Amygdala (tissue), 56 donors: ENCODE data around the gene BAAT.

ENCODE experiments used
- DNase-seq, 56 donors: peaks; one replicate each; lab custom pipeline; 2025; lab: John Stamatoyannopoulos, UW

BAAT gene

GRCh38 chr9:101326035-101326434, 58.8 kb downstream of the BAAT start:
- DNase-seq, result no peak

- no peak for DNase-seq
These were observed 59.8 kb downstream of the BAAT start for GRCh38 chr9:101325053-101325452.

GRCh38 chr9:101324245-101324804, 60.5 kb downstream of the BAAT start:
- DNase-seq, result no peak

GRCh38 chr9:101323129-101323528, 61.7 kb downstream of the BAAT start:
- no peak for DNase-seq

- DNase-seq, result no peak
These were observed 67.1 kb downstream of the BAAT start for GRCh38 chr9:101317735-101318134.

- no peak for DNase-seq
These were observed 69.7 kb downstream of the BAAT start for GRCh38 chr9:101315112-101315450.

GRCh38 chr9:101312661-101313060, 72.1 kb downstream of the BAAT start:
- DNase-seq, result no peak

GRCh38 chr9:101311758-101312420, 72.9 kb downstream of the BAAT start:
- peak in 3 of 56 donors; percentile 12 to 83 (median 16) for DNase-seq

GRCh38 chr9:101311191-101311590, 73.6 kb downstream of the BAAT start:
- no peak for DNase-seq
